Keratinocyte (primary cell): ENCODE measurements around the gene PPEF2. TPM values are rescaled to one million over a fixed set of nuclear protein-coding genes. Genes with fewer than 3 reads are reported as not detected.

ENCODE experiments used
- DNase-seq: peaks from one replicate; pipeline ENCODE4 v3.0.0-alpha.2; 2011; ENCODE audit warnings: low read depth, missing footprints, low spot score
- FAIRE-seq: peaks from 2 replicates; lab custom pipeline; 2011; peaks lifted over from hg19 to GRCh38; lab: Jason Lieb, UNC
- H2AFZ ChIP-seq: 2 replicates; pipeline ENCODE4 v1.6.0; 2012; ENCODE audit warnings: low read length, control low read depth, inconsistent platforms; ENCODE audit not compliant: control insufficient read depth
- H3K27ac ChIP-seq: 2 replicates; pipeline ENCODE4 v1.5.1; 2011; ENCODE audit warnings: low read length; ENCODE audit not compliant: control insufficient read depth, insufficient read depth
- H3K27me3 ChIP-seq: 3 replicates; pipeline ENCODE4 v1.6.0; 2011; ENCODE audit warnings: low read length; ENCODE audit not compliant: control insufficient read depth, insufficient read depth; ENCODE audit errors: extremely low read depth
- H3K36me3 ChIP-seq, 2 experiments: 2 replicates in 1 of 2; 3 replicates in 1 of 2; pipeline ENCODE4 v1.5.1; 2011; ENCODE audit warnings: low read length in 2 of 2, mild to moderate bottlenecking in 1 of 2; ENCODE audit not compliant: control insufficient read depth in 2 of 2, insufficient read depth in 2 of 2; ENCODE audit errors: extremely low read depth in 1 of 2
- H3K4me1 ChIP-seq: 3 replicates; pipeline ENCODE4 v1.5.1; 2011; ENCODE audit warnings: low read length; ENCODE audit not compliant: control insufficient read depth, insufficient read depth; ENCODE audit errors: extremely low read depth
- H3K4me2 ChIP-seq: 3 replicates; pipeline ENCODE4 v1.6.0; 2011; ENCODE audit warnings: low read depth, low read length; ENCODE audit not compliant: control insufficient read depth, insufficient read depth; ENCODE audit errors: extremely low read depth
- H3K4me3 ChIP-seq, 3 experiments: fragments of 200-600 bp in 1 of 3; sonication (generic) in 1 of 3; 2 replicates in 2 of 3; 3 replicates in 1 of 3; pipeline ENCODE4 v1.5.1; 2011 to 2016; ENCODE audit warnings: low read length in 3 of 3, mild to moderate bottlenecking in 3 of 3, control low read depth in 2 of 3, inconsistent platforms in 1 of 3, low read depth in 1 of 3, mixed read lengths in 1 of 3, mixed run types in 1 of 3, moderate library complexity in 1 of 3; ENCODE audit not compliant: control insufficient read depth in 2 of 3, insufficient read depth in 2 of 3; ENCODE audit errors: extremely low read depth in 1 of 3
- H3K79me2 ChIP-seq: 2 replicates; pipeline ENCODE4 v1.6.0; 2012; ENCODE audit warnings: low read length; ENCODE audit not compliant: control insufficient read depth, insufficient read depth
- H3K9ac ChIP-seq: 3 replicates; pipeline ENCODE4 v1.6.0; 2011; ENCODE audit warnings: low read length; ENCODE audit not compliant: control insufficient read depth, insufficient read depth; ENCODE audit errors: extremely low read depth
- H3K9me1 ChIP-seq: 3 replicates; pipeline ENCODE4 v1.6.0; 2011; ENCODE audit warnings: low read length; ENCODE audit not compliant: control insufficient read depth, insufficient read depth; ENCODE audit errors: extremely low read depth
- H3K9me3 ChIP-seq: 2 replicates; pipeline ENCODE4 v1.5.1; 2012; ENCODE audit warnings: low read depth, low read length; ENCODE audit not compliant: control insufficient read depth
- H4K20me1 ChIP-seq: 3 replicates; pipeline ENCODE4 v1.6.0; 2011; ENCODE audit warnings: low read length; ENCODE audit not compliant: control insufficient read depth, insufficient read depth; ENCODE audit errors: extremely low read depth
- CTCF ChIP-seq, 3 experiments: IDR thresholded peaks in 1 of 3; conservative IDR thresholded peaks in 1 of 3; optimal IDR thresholded peaks in 1 of 3; 2 replicates in 2 of 3; 3 replicates in 1 of 3; pipeline versions ENCODE3 to v1.5.1; 2011; ENCODE audit warnings: low read length in 3 of 3, mild to moderate bottlenecking in 3 of 3, moderate library complexity in 2 of 3, control low read depth in 1 of 3, inconsistent platforms in 1 of 3; ENCODE audit not compliant: insufficient read depth in 2 of 3; ENCODE audit errors: extremely low read depth in 1 of 3
- EZH2 ChIP-seq: IDR thresholded peaks from one replicate; pipeline ENCODE4 v1.6.1; 2012; ENCODE audit warnings: inconsistent platforms, mild to moderate bottlenecking, low read length, moderate library complexity
- dilution Hi-C: fragments of 300-500 bp; cut with MboI; formaldehyde crosslinking; loops from one replicate; pipeline ENCODE4 v1.7.0; 2020; ENCODE audit warnings: low sequenced_read_pairs; ENCODE audit not compliant: extremely low pct_ligation_motif_present
- polyA plus RNA-seq, 5 experiments: library from polyadenylated mRNA; depleted of rRNA in 3 of 5; stranded (reverse) in 3 of 5; stranded (forward) in 1 of 5; unstranded in 1 of 5; fragments of >200 nt; gene quantifications; 1 replicate in 1 of 5; 2 replicates in 3 of 5; 3 replicates in 1 of 5; pipeline versions ENCODE4 v1.2.1 to v1.2.3, GENCODE V29; 2011 to 2012; ENCODE audit warnings: missing spikeins in 2 of 5, low read depth in 1 of 5, low replicate concordance in 1 of 5

The PPEF2 gene
- polyA plus RNA-seq, 1 donor (not counting 4 experiments of a cell fraction or from before 2014, with no cell fraction given) = 0.03 TPM

GRCh38 chr4:75841641-75842520 is 60.4 kb downstream of the PPEF2 start:
- FAIRE-seq (no peak), DNase-seq (no peak)
- Histone ChIP-seq H3K4me1 (no peaks in the 10 kb centered on the region), H3K27me3 (no peaks in the 10 kb centered on the region), H3K79me2 (no peaks in the 10 kb centered on the region), H3K4me2 (no peak overlapping the region), H2AFZ (no peak overlapping the region), H3K9ac (no peak overlapping the region), H3K9me3 (no peaks in the 10 kb centered on the region), H3K36me3 (no peaks in the 10 kb centered on the region), H3K4me3 (no peak overlapping the region), H3K9me1 (no peaks in the 10 kb centered on the region), H4K20me1 (no peaks in the 10 kb centered on the region), H3K27ac (no peak overlapping the region)
- dilution Hi-C loops = no loop called here
- TF ChIP-seq CTCF (optimal IDR thresholded peaks at IDR 0.05 in 1 of 3, IDR thresholded peaks at IDR 0.05 in 1 of 3, conservative IDR thresholded peaks at IDR 0.05 in 1 of 3; ENCODE audit: extremely low read depth in 1 of 3, insufficient read depth in 2 of 3, low read length in 3 of 3) (no peak), EZH2 (no peak)

GRCh38 chr4:75834772-75835154 is 67.5 kb downstream of the PPEF2 start:
- H3K9ac ChIP-seq = no peak overlapping the region
- no peaks in the 10 kb centered on the region for H3K9me3 ChIP-seq
- no peak overlapping the region for H3K4me3 ChIP-seq
- H3K79me2 ChIP-seq = no peaks in the 10 kb centered on the region
- H3K4me1 ChIP-seq = no peaks in the 10 kb centered on the region
- no peaks in the 10 kb centered on the region for H3K9me1 ChIP-seq
- no peak overlapping the region for H2AFZ ChIP-seq
- no peaks in the 10 kb centered on the region for H4K20me1 ChIP-seq
- H3K36me3 ChIP-seq = no peaks in the 10 kb centered on the region
- H3K4me2 ChIP-seq = no peak overlapping the region
- H3K27ac ChIP-seq = no peak overlapping the region
- dilution Hi-C loops = no loop called here
- no peak for DNase-seq
- FAIRE-seq = no peak
- TF ChIP-seq CTCF (optimal IDR thresholded peaks at IDR 0.05 in 1 of 3, IDR thresholded peaks at IDR 0.05 in 1 of 3, conservative IDR thresholded peaks at IDR 0.05 in 1 of 3; ENCODE audit: extremely low read depth in 1 of 3, insufficient read depth in 2 of 3, low read length in 3 of 3) (no peak), EZH2 (no peak)
- no peaks in the 10 kb centered on the region for H3K27me3 ChIP-seq
